ENCODE measurements around the gene LCN10.
"Not testable (repeated sequence)": the region's sequence is repeated elsewhere in the genome, so short reads cannot be mapped to it uniquely, and the experiment has no call there.

LCN10 gene

DNA sequence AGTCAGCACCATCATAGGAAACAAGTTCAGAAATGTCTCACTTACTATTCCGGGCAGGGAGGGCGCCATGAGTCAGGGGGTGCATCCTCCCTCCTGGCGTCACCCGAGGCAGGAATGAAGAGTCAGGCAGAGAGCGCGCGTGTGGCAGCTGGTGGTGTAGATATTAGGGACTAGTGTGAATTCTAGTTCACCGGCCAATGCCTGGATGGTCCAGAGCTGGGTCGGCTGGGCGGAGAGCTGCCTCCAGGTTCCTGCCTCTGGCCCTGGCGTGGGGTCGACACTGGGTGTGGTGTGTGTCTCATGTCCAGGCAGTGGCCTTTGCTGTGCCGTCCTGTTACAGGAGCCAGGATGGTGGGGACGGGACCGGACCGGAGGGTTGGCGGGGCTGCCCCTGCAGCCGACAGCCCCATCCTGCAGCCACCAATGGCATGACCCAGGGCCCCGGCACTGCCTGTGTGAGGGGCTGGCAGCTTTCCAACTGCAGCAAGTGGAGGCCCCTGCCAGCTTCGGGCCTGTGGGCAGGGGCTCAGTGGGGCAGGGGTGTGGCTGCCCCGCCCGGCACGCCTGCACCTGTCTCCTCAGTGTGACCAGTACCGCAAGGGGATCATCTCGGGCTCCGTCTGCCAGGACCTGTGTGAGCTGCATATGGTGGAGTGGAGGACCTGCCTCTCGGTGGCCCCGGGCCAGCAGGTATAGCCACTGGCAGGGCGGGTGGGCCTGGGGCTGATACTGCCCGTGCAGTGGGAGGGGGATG is 21.2 kb downstream of the LCN10 start:
- DNase-seq (ENCODE audit: low read depth in 2 of 2, low spot score in 1 of 2): no peak

DNA sequence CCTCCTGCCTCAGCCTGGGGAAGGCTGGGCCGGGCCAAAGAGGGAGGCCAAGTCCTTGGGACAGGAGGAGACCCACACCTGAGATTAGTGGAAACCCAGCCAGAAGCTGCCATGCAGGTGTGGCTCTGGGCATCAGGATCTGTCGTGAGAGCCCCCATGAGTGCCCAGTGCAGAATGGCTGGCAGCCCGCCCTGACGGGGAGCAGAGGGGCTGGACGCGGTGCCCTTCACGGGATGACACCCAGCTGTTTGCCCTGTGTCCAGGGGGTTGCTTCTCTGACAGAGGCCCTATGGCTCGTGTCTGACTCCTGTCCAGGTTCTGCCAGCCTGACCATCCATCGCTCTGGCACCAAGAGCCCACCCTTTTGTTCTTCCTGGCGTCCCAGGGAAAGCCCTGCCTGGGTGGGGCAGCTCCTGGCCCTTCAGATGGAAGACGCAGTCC is 21.8 kb downstream of the LCN10 start:
- DNase-seq (ENCODE audit: low read depth in 2 of 2, low spot score in 1 of 2): no peak

DNA sequence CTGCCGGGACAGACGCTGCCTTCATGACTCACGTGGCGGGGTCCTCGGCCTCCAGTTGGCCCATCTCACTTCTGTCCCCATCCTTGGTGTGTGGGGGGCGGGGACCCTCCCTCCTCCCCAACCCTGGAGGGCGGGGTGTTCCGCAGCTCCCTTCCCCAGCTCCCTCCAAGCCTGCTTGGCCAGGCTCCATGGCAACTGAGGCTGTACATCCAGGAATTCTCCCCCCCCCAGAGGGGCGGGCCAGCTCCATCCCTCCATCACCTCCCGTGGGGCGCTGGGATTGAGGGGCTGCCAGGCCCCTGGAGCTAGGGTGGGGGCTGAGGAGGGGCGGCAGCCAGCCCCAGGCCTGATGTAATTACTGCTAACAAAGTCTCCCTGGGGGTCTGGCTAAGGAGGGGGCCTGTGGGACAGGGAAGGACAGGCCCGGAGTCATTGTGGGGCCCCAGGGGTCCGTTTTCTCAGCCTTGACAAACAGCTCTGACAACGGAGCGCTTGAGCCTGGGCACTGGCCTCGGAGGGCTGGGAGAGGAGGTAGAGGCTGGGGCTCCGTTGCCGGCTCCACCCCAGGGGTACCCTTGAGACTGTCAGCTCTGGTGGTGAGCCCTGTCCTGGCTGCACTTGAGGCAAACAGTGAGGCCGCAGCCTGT is 22.4 kb downstream of the LCN10 start:
- DNase-seq (ENCODE audit: low read depth in 2 of 2, low spot score in 1 of 2): no peak

DNA sequence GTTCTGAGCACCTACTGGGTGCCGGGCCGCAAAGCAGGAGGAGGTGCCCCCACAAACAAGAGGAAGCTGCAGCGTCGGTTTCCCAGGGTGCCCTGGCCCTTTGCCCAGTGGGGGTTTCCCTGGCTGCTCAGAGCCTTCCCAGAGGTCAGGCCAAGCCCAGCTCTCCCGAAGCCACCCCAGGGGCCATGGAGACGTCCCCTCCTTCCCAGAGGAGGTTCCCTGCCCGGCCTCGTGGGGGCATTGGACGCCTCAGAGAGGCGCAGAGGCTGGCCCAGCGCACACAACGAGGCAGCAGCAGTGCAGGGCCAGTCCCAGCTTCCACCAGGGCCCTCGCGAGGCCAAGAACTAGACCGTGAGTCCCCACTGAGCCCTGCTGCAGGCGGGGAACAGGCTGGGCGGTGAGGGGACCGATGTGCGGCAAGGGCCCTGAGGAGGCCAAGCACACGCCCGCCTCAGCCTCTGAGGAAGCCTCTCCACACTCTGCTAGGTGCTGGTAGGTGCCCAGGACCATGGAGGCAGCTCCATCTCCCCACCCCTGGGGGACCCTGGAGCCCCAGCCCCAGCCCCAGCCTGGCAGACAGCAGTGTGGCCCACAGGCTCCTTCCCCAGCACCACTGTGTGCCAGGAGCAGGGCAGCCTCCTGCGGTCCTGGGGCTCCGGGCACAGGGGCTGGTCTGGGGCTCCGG is 23.4 kb downstream of the LCN10 start:
- DNase-seq (ENCODE audit: low read depth in 2 of 2, low spot score in 1 of 2): no peak

DNA sequence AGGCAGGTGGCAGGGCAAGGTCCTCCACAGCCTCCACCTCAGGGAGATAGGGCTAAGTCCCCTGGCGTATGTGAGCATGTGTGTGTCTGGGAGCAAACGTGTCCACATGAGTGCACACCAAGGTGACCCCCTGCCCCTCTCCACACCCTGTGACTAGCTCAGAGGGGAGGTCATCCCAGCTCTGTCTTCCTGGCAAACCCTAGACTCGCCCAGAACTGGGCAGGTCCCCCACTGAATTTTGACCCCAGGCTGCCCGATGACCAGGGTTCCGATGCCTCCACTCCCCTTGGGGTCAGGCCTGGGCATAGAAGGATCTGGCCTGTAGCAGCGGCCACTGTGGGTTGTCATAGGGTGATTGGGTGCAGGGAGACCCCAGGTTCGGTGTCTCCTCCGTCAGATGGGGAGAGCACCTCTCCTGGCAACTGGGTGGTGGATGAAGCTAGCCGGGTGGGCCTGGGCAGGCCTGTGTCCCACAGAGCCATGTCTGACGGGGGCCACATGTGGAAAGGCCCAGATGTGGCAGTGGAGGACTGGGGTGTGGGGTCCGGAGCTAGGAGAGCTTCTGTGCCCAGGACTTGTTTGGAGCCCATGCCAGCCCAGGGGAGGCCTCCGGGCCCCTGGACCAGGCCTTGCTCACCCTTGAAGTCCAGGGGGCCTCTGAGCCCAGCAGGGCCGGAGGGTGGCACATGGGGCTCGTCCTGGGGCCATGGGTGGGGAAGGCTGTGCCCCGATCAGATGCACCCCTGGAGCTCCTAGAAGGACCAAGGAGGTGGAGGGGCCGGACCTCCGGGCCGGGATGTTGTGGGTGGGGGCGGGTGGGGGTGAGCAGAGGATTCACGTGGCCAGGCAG is 24.2 kb downstream of the LCN10 start:
- no peak for DNase-seq (ENCODE audit: low read depth in 2 of 2, low spot score in 1 of 2)

DNA sequence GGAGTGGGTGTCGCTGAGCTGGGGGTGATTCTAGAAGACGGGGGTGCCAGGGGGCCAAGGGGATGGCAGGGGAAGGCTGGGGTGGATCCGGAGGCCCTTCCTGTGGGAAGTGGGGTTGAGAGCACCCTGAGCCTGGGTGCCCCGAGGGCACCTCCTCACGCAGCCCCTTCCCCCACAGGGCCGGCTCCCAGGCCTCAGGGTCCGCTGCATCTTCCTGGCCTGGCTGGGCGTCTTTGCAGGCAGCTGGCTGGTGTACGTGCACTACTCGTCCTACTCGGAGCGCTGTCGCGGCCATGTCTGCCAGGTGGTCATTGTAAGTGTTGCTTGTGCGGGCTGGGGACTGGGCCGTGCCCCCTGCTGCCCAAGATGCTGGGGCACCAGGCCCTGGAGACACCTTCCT is 25.3 kb downstream of the LCN10 start:
- no peak for DNase-seq (ENCODE audit: low read depth in 2 of 2, low spot score in 1 of 2)

DNA sequence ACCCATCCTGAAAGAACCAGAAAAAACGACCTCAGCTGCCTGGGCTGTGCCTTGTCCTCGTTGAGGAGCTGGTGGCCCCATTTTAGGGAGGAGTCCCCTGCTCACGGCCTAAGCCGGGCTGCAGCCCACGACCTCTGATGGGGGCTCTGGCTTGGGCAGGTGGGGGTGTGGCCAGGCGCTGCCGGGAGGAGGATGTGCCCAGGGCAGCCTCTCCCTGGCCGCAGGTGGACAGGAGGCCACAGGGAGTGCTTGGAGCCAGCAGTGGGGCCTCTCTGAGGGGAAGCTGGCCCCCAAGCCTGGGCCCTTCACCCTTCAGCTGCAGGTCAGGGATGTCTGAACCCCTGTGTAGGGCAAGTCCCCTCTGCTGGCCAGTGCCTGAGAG is 27.9 kb downstream of the LCN10 start:
- no peak for DNase-seq (ENCODE audit: low read depth in 2 of 2, low spot score in 1 of 2)

DNA sequence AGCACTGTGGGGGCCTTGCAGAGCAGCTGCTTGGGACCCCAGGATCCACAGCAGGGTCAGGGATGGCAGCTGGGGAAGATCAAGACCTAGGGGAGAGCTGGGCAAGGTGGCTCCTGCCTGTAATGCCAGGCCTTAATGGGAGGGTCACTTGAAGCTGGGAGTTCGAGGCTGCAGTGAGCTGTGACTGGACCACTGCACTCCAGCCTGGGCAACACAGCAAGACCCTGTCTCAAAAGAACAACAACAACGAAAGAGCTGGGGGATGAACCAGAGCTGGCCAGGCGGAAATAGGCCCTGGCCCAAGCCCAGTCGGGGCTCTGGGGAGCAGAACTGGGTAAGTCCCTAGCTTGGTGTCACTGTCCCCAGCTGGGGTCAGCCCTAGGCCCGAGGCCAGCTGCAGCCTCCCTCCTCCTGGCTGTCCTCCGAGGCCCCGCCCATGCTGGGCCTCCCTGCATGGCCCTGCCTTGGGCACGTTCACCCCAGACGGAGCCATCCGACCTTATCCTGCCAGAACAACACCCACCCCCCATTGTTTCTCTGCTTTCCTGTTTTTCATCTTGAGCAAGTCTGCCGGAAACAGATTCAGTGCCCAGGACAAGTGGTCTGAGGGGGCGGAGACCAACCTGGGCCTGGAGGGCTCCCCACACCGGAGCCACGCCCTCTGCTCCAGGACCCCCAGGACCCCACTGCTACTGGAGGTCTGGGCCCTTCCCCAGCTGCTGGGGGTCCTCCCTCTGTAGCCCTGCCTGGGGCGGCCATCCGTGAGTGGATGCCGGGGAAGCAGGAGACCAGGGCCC is 28.4 kb downstream of the LCN10 start:
- no peak for DNase-seq (ENCODE audit: low read depth in 2 of 2, low spot score in 1 of 2)

DNA sequence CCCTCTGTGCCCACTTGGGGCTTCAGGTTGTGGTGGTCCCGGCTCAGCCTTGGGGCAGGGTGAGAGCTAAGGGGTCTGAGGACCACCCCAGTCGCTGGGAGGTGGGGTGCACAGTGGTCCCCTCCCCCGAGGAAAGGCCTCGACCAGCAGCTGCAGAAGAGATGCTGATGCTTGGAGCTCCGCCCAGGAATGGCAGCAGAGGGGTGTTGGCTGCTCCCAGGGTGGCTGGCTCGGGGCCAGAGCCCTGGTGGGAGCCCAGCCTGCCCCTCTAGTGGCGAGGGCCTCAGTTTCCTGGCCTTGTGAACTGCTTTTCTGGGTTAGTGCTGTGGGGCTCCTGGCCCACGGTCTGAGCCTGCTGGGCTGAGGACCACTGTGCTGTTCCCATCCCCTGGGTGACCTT is 29.2 kb downstream of the LCN10 start:
- no peak for DNase-seq (ENCODE audit: low read depth in 2 of 2, low spot score in 1 of 2)

DNA sequence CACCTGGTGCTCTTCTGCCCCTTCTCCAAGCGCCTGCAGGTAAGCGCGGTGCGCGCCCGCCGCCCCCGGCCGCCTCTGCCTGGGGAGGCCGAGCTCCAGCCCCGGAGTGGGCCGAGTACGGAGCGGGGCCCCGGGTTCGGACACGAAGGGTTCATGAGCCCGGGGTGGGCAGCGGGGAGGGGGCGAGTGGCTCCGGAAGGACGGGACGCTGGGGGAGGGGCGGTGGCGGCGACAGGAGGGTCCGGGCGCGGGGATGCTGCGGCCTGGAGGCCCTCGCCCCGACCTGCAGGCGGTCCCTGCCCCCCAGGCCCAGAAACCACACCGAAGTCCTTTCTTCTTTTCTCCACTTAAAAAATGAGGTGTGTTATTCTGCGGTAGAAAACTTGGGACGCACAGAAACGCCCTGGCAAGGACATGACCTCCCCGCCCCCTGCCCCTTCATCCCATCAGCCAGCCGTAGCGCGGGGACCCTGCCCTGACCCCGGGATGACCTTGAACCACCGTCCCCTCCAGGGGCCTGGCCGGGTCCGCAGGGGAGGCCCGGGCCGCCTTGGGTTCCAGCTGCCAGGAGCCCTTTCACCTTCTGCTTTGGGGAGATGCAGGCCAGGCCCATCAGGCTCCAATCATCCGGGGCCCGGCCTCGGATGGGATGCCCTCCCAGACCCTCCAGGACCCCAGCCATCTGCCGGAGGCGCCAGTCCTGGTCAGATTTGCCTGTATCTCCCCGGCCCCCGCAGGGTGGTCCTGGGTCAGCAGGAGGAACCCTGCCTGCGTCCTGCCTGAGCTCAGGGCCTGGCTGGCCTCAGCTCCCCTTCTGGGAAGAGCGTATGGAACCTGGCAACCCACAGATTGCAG is 29.8 kb downstream of the LCN10 start:
- no peak for DNase-seq (ENCODE audit: low read depth in 2 of 2, low spot score in 1 of 2)

DNA sequence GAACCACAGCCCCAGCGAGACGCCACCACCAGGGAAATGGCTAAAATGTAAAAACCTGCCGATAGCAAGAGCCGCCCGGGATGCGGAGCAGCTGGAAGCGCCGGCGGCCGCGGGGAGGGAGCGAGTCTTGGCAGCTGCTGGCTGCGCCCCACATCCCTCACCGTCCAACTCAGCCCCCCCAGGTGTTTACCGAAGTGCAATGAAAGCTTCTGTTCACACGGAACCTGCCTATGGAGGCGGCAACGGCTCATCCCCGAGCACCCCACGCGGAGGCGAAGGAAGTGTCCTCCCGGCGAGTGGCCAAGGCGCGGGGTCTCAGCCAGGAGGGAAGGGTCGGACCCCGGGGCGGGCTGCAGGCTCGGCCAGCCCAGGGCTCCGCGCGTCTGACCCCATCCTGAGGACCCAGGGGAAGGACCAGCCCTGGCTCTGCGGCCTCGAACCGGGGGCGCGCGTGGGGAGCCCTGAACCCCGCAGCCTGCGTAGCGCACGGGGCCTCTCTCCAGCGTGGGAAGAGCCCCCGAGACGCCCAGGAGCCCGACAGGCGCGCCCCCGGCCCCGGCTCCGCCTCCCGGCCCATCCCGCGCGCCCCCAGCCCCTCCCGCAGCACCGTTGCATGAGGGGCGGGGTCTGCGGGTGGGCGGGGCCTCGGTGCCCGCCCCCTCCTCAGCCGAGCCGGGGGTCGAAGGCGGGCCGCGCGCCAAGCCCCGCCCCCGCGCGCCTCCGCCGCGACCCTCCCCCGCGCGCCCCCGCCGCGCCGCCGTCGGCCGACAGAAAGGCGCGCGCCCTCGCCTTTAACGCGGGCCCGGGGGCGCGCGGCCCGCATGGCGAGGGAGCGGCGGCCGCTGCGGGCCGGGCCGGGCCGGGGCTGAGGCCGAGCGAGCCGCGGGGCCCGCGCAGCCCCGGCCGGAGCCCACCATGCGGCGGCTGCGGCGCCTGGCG is 30.7 kb downstream of the LCN10 start, which contains the start of gene DIPK1B:
TSS of gene DIPK1B (plus strand) at position 822 of the 939 bp plus-strand sequence. CDS start at position 916, 94 bp downstream.
- DNase-seq (ENCODE audit: low read depth in 2 of 2, low spot score in 1 of 2): no peak

DNA sequence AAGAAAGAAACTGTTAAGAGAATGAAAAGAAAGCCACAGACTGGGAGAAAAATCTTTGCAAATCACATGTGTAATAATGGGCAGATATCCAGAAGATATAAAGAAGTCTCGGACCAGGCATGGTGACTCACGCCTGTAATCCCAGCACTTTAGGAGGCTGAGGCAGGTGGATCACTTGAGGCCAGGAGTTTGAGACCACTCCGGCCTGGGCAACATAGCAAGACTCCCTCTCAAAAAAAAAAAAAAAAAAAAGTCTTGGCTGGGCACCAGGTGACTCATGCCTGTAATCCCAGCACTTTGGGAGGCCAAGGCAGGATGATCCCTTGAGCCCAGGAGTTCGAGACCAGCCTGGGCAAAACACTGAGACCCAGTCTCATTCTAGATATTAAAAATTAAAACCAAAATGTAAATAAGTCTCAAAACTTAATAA is 31.5 kb downstream of the LCN10 start:
- DNase-seq (ENCODE audit: low read depth in 2 of 2, low spot score in 1 of 2): not testable (repeated sequence)

DNA sequence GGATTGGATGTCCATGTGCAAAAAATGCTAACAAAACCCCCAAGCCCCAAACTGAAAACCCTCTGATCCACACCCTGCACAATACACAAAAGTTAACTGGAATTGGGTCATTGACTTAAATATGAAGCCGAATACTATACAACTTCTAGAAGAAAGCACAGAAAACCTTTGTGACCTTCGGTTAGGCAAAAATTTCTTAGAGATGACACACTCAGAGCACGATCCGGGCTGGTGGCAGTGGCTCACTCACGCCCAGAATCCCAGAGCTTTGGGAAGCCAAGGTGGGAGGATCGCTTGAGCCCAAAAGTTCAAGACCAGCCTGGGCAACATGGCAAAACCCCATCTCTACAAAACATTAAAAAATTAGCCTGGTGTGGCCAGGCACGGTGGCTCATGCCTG is 32.2 kb downstream of the LCN10 start:
- no peak for DNase-seq (ENCODE audit: low read depth in 2 of 2, low spot score in 1 of 2)

DNA sequence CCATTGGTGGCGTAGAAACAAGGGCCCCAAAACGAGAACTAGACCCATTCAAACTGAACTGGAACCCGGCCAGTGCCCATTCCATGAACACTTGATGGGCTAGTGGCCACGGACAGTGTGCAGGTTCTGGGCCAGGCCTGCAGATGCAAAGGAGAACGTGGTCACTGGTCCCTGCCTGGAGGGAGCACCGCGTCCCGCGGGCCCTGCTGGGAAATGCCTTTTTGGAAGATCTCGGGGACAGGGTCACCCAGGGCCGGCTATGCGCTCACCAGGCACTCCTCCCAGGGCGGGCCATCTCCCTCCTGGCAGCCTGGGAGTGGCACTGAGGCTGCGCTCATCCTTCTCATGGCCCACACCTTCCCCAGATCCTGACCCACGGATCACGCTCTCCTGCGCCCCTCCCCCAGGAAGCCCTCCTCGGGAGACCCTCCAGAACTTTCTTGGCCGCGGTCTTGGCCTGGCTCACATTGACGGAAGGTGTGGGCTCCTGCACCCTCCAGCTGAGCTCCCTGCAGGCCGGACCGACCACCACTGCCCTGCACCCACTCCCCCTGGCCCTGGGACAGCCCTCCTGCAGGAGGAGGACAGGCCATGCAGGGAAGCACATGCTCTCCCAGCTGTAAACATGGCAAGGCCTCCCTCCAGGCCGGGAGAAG is 33.2 kb downstream of the LCN10 start:
- no peak for DNase-seq (ENCODE audit: low read depth in 2 of 2, low spot score in 1 of 2)

DNA sequence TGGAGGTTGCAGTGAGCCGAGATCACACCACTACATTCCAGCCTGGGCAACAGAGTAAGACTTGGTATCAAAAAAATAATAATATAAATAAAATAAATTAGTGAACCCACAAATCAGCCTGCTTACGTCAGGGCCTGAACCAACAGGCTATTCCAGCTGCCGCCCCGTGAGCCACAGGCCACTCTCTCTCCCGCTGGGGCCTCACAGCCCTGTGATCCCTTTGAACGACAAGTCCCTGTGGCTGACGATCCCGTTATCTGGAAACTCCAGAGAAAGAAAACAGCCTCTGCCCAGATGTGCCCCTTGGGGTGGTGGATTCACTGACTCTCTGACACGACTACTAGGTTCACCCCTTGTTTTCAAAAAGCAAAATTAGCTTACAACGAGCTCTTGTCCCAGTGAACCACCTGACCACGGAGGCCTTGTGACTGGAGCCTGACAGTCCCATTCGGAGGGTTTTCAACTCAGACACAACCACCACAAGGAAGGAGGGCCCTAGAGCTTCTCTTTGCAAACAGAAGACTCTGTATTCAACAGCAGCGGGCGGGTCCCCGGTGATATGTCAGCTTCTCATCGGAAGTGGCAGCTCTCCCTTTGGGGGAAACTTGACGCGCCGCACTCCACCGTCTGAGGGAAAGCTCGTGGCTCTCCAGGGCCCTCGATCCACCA is 34.8 kb downstream of the LCN10 start:
- DNase-seq (ENCODE audit: low read depth in 2 of 2, low spot score in 1 of 2): no peak

DNA sequence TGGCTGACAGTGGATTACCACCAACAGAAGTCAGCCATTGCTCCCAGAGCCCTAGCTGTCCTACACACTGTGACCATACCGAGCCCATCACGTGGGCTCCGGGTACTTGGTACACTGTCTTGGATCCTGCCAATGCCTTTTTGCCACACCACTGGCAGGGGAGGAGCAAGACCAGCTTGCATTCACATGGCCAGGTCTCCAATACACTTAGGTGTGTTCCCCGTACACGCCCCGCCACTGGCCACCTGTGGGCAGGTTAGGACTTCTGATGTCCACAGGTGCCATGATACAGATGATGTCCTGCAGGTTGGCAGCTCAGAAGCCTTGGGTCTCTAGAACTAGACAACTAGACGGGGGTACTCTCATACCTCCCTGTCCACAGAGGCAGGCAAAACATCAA is 35.7 kb downstream of the LCN10 start:
- DNase-seq (ENCODE audit: low read depth in 2 of 2, low spot score in 1 of 2): no peak

DNA sequence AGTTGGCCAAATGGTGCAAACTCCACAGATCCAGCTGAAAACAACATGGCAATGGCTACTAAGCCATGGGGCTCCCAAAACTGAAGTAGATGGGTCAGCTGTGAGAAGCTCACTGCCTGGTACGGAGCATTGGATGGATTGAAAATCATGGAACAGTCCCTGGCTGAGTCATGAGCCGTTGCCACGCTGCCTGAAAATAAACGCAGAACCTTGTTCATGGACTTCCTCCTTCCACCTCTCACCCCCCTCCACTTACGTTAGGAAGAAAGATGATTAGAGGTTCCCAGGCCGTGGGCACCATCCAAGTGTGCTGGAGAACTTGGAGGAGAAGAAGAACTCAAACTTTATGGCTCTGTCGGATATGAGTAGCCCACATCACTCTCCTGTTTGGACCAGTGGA is 37.2 kb downstream of the LCN10 start:
- no peak for DNase-seq (ENCODE audit: low read depth in 2 of 2, low spot score in 1 of 2)

All from stimulated activated CD8-positive, alpha-beta memory T cell treated with anti-CD3 and anti-CD28 coated beads, Interleukin-4, amount 100 ng/mL, for 1 hour (primary cell).